H1 (cell line): ENCODE results near the gene CBLB. TPM values are rescaled to one million over a fixed set of nuclear protein-coding genes. Genes with fewer than 3 reads are reported as not detected.

Experiments used
- HDAC6 ChIP-seq: IDR thresholded peaks from one replicate; pipeline ENCODE4 v1.7.1; 2012; ENCODE audit warnings: low read depth, mild to moderate bottlenecking, inconsistent platforms, low read length, moderate library complexity
- RNF2 ChIP-seq: fragments of 200-900, 300-1000 bp; sonication (generic); IDR thresholded peaks from 2 replicates; pipeline ENCODE4 v1.7.1; 2016; ENCODE audit warnings: borderline replicate concordance, low read depth, mild to moderate bottlenecking, antibody characterized with exemption, low read length; ENCODE audit not compliant: poor library complexity, severe bottlenecking; ENCODE audit errors: missing control alignments
- SIN3A ChIP-seq, 2 experiments: IDR thresholded peaks in 1 of 2; conservative IDR thresholded peaks in 1 of 2; 2 replicates each; pipeline ENCODE4 v1.6.1; 2011 to 2012; ENCODE audit warnings: low read length in 2 of 2, improper control_type of control experiment in 1 of 2, low read depth in 1 of 2, mild to moderate bottlenecking in 1 of 2
- TAF1 ChIP-seq: IDR thresholded peaks from 2 replicates; pipeline ENCODE4 v1.6.1; 2011; ENCODE audit warnings: mild to moderate bottlenecking, low read depth, low read length
- TEAD4 ChIP-seq: IDR thresholded peaks from 2 replicates; pipeline ENCODE4 v1.6.1; 2012; ENCODE audit warnings: low read depth, low read length, inconsistent platforms, mixed read lengths
- polyA plus RNA-seq, 7 experiments: library from polyadenylated mRNA; depleted of rRNA in 3 of 7; stranded (reverse) in 5 of 7; unstranded in 2 of 7; fragments of >200 nt in 5 of 7; fragments of 200-250 nt in 2 of 7; gene quantifications; 1 replicate in 5 of 7; 2 replicates in 1 of 7; 4 replicates in 1 of 7; pipeline versions ENCODE4 v1.2.1 to v1.2.3, GENCODE V29; 2011 to 2013; ENCODE audit warnings: missing spikeins in 2 of 7, mixed read lengths in 2 of 7
- total RNA-seq: library from RNA; stranded (reverse); fragmentation: NEBNext Ultra II Directional; extraction: Animal tissue kit (Norgen Biotek cat#: 25700); gene quantifications from 2 replicates; pipeline ENCODE4 v1.2.1, GENCODE V29; 2021

The CBLB gene
- total and polyA plus RNA-seq, 2 of the 8 experiments (the other 6 are each of a cell fraction or from before 2014, with no cell fraction given) = 14.5 to 26.0 TPM

DNA sequence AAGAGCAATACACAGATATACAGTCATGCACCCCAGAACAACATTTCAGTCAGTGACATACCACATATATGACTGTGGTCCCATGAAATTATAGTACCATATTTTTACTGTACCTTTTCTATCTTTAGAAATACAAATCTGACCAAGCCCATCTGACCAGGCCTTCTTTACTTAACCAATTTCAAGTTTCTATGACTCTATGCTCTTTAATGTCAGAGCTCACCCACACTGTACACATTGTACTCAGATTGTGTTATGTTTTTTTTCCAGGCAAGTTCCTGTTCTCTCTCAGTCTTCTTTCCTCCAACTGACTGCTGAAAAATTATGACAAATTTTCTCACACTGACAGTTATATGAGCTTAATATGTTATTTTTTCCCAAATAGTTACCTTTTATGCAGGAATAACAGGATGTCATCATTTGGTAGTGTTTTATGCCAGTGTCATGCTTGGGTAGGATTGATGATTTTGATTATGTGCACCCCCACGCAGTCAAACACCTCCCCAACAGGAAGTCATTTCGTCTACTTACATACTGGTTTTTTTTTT is 8.0 kb upstream of the CBLB start (continued):
- no peak for TF ChIP-seq SIN3A (conservative IDR thresholded peaks at IDR 0.05 in 1 of 2, IDR thresholded peaks at IDR 0.05 in 1 of 2; ENCODE audit: low read depth in 1 of 2, low read length in 2 of 2)
- TF ChIP-seq TAF1 = no peak
- TF ChIP-seq RNF2 = no peak
- no peak for TF ChIP-seq TEAD4
- no peak for TF ChIP-seq HDAC6
